ENCODE results near the gene MRPL11.

MRPL11 gene

DNA sequence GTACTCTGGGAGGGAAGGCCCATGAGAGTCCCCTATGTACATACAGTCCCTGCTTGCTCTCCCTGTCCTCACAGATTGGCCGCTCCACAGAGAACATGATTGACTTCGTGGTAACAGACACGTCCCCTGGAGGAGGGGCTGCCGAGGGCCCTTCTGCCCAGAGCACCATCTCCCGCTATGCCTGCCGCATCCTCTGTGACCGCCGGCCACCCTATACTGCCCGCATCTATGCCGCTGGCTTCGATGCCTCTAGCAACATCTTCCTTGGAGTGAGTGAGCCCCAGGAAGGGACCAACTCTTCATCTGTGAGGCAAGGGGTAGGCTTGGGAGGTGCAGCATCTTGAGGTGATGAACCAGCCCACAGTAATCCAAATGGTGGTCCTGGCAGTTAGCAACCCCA, 34.5 kb upstream of the MRPL11 start:
- no peak overlapping the region for H3K27ac Mint-ChIP-seq
- no peaks in the 10 kb centered on the region for H3K9me3 Mint-ChIP-seq
- TF ChIP-seq, protein P1, sequence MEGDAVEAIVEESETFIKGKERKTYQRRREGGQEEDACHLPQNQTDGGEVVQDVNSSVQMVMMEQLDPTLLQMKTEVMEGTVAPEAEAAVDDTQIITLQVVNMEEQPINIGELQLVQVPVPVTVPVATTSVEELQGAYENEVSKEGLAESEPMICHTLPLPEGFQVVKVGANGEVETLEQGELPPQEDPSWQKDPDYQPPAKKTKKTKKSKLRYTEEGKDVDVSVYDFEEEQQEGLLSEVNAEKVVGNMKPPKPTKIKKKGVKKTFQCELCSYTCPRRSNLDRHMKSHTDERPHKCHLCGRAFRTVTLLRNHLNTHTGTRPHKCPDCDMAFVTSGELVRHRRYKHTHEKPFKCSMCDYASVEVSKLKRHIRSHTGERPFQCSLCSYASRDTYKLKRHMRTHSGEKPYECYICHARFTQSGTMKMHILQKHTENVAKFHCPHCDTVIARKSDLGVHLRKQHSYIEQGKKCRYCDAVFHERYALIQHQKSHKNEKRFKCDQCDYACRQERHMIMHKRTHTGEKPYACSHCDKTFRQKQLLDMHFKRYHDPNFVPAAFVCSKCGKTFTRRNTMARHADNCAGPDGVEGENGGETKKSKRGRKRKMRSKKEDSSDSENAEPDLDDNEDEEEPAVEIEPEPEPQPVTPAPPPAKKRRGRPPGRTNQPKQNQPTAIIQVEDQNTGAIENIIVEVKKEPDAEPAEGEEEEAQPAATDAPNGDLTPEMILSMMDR (IDR thresholded peaks at IDR 0.05) = no peak
- peaks cover 3% of the 10 kb centered on the region for H3K27me3 Mint-ChIP-seq (ENCODE audit: low read depth, poor library complexity)
- peaks cover 10% of the 10 kb centered on the region for H3K36me3 Mint-ChIP-seq (ENCODE audit: low read depth)
- no peak for DNase-seq
- H3K4me3 Mint-ChIP-seq = no peak overlapping the region
- H3K4me1 Mint-ChIP-seq = peaks cover 46% of the 10 kb centered on the region

DNA sequence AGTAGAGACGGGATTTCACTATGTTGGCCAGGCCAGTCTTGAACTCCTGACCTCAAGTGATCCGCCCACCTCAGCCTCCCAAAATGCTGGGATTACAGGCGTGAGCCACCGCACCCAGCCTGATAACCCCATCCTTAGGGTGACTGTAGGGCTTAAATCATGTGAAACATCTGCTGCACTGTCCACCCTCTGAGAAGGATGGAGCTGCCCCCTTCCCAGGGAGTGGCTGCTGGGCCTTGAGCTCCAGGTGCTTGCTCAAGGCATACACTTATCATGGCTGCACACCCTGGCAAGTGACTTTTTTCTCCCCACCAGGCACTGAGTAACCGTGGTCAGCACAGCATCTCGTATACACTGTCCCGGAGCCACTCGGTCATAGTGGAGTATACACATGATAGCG, 33.4 kb upstream of the MRPL11 start:
- H3K9me3 Mint-ChIP-seq = no peaks in the 10 kb centered on the region
- TF ChIP-seq, protein P1 (IDR thresholded peaks at IDR 0.05) = no peak
- H3K27ac Mint-ChIP-seq = no peak overlapping the region
- H3K36me3 Mint-ChIP-seq (ENCODE audit: low read depth) = peaks cover 10% of the 10 kb centered on the region
- peaks cover 5% of the 10 kb centered on the region for H3K27me3 Mint-ChIP-seq (ENCODE audit: low read depth, poor library complexity)
- H3K4me3 Mint-ChIP-seq = no peak overlapping the region
- no peak for DNase-seq
- H3K4me1 Mint-ChIP-seq = peaks cover 46% of the 10 kb centered on the region

- no peak overlapping the region for H3K4me3 Mint-ChIP-seq
- TF ChIP-seq, protein P1 (IDR thresholded peaks at IDR 0.05) = no peak
- no peaks in the 10 kb centered on the region for H3K9me3 Mint-ChIP-seq
- H3K27me3 Mint-ChIP-seq (ENCODE audit: low read depth, poor library complexity) = peaks cover 5% of the 10 kb centered on the region
- no peak for DNase-seq
- H3K36me3 Mint-ChIP-seq (ENCODE audit: low read depth) = peaks cover 10% of the 10 kb centered on the region
- H3K27ac Mint-ChIP-seq = peak overlapping the region; percentile 71
- peaks cover 39% of the 10 kb centered on the region for H3K4me1 Mint-ChIP-seq
Observed at GRCh38 chr11:66471142-66471541, 32.5 kb upstream of the MRPL11 start.

GRCh38 chr11:66470015-66470414, 31.4 kb upstream of the MRPL11 start:
- Mint-ChIP-seq H3K27me3 (ENCODE audit: low read depth, poor library complexity) (peaks cover 14% of the 10 kb centered on the region), H3K4me1 (peaks cover 49% of the 10 kb centered on the region), H3K27ac (peak overlapping the region; percentile 34), H3K36me3 (ENCODE audit: low read depth) (peaks cover 10% of the 10 kb centered on the region), H3K9me3 (no peaks in the 10 kb centered on the region), H3K4me3 (peak overlapping the region; percentile 35)
- TF ChIP-seq, protein P1 (IDR thresholded peaks at IDR 0.05) = no peak
- DNase-seq = no peak

DNA sequence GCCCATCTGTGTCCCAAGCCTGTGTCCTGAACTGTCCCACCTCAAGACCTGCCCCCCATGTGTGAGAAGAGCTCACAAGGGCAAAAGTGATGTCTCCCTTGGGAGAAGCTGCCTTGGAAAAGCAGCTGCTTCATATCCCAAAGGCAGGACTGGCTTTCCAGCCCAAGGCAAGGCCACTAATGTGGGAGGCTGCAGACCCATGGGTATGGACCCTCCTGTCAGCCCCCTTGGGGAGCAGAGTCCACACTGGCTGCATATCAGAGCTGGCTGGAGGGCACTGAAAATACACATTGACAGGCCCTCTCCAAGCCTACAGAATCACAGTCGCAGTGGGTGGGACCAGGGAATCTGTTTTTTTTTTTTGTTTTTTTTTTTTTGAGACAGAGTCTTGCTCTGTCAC, 30.8 kb upstream of the MRPL11 start:
- TF ChIP-seq, protein P1 (IDR thresholded peaks at IDR 0.05) = no peak
- no peak overlapping the region for H3K27ac Mint-ChIP-seq
- H3K4me1 Mint-ChIP-seq = peaks cover 49% of the 10 kb centered on the region
- H3K4me3 Mint-ChIP-seq = no peak overlapping the region
- H3K36me3 Mint-ChIP-seq (ENCODE audit: low read depth) = peaks cover 10% of the 10 kb centered on the region
- peaks cover 16% of the 10 kb centered on the region for H3K27me3 Mint-ChIP-seq (ENCODE audit: low read depth, poor library complexity)
- DNase-seq = no peak
- H3K9me3 Mint-ChIP-seq = no peaks in the 10 kb centered on the region

GRCh38 chr11:66468691-66469090, 30.0 kb upstream of the MRPL11 start:
- Mint-ChIP-seq H3K4me3 (peak overlapping the region; percentile 91), H3K27me3 (ENCODE audit: low read depth, poor library complexity) (peaks cover 18% of the 10 kb centered on the region), H3K4me1 (peaks cover 49% of the 10 kb centered on the region), H3K36me3 (ENCODE audit: low read depth) (peaks cover 6% of the 10 kb centered on the region), H3K9me3 (peaks cover under 1% of the 10 kb centered on the region), H3K27ac (no peak overlapping the region)
- TF ChIP-seq, protein P1 (IDR thresholded peaks at IDR 0.05) = no peak
- no peak for DNase-seq
